Activated CD8-positive, alpha-beta memory T cell treated with anti-CD3 and anti-CD28 coated beads for 1 hour (primary cell): Measurements from ENCODE around the gene RAB33A.

Source experiments
- DNase-seq, 2 donors: peaks; one replicate each; pipeline ENCODE4 v3.0.0-alpha.2; 2020; ENCODE audit warnings: low read depth in 1 of 2; ENCODE audit errors: extremely low read depth in 1 of 2

Gene RAB33A

DNA sequence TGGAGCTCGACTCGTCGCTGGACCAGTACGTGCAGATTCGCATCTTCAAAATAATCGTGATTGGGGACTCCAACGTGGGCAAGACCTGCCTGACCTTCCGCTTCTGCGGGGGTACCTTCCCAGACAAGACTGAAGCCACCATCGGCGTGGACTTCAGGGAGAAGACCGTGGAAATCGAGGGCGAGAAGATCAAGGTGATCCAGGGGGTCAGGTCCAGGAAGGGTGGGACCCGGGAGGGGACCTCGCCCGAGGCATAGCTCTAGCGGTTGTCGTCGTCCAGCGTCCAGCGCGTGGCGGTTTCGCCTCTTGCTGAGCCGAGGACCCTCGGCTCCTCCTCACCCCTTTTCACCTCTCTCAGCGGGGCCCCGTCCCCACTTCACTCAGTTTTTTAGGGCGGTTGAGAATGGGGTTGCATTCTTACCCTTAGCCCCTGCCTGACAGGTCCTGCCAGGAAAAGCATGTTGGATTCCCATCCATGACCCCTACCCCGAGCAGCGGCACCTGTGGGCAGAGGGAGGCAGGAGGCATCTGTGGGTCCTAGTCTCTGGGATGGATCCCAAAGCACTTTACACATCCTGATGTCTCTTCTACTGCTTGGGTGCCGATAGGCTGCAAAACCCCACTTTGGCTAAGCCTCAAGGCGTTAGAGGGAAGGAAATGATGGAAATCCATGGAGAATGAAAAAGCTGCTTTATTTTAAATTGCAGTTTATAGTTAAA is 524 bp downstream of the RAB33A start:
- DNase-seq = no peak

- DNase-seq = no peak
These were observed 1.6 kb downstream of the RAB33A start for GRCh38 chrX:130173190-130173895.

DNA sequence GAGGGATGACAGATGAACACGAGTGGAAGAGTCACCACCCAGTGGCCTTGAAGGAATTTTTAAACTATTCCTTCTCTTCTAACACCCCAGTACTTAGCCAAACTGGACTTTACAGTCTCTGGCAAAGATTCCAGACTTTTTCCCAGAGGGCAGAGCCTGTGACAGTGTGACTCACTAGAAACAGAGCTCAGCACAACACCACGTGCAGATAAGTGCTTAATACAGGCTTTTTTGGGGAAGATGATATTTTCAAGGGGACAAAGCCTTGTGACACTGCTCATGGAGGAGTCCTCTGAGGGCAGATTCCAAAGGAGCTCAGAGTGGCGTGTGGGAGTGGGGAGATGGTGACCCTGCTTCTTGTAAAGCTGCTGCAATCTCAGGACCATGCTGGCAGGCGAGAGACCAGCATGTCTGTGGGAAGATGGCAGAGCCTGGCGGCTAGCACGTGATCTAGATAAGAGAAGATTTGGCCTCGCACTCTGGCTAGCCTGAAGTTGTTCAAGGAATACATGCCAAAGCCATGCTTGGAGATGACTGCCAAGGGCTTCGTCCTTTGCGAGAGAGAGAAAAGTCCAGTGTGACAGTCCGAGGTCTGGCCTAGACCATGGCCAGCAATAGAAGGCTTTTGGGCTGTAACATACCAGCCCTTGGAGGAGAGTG is 2.4 kb downstream of the RAB33A start:
- DNase-seq = no peak

DNA sequence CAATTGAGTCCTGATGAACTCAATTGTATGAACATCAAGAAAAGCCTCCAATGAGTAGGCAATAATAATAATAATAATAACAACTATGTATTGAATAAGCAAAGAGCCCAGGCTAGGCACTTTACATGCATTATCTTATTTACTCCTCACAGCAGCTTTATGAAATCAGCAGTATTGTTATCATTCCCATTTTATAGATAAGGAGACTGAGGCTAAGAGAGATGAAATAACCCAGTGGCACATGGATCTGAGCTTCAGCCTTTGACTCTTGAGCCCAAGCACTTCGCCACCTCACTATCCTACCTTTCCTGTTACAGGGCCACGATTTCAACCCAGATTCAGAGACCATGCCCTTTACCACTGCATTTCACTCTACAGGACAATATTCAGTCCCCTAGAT is 3.2 kb downstream of the RAB33A start:
- DNase-seq = no peak

- no peak for DNase-seq
These were observed 4.6 kb downstream of the RAB33A start for GRCh38 chrX:130176354-130176776.

- no peak for DNase-seq
These were observed 5.2 kb downstream of the RAB33A start for GRCh38 chrX:130176942-130177341.

GRCh38 chrX:130179170-130179569 is 7.4 kb downstream of the RAB33A start:
- no peak for DNase-seq

DNA sequence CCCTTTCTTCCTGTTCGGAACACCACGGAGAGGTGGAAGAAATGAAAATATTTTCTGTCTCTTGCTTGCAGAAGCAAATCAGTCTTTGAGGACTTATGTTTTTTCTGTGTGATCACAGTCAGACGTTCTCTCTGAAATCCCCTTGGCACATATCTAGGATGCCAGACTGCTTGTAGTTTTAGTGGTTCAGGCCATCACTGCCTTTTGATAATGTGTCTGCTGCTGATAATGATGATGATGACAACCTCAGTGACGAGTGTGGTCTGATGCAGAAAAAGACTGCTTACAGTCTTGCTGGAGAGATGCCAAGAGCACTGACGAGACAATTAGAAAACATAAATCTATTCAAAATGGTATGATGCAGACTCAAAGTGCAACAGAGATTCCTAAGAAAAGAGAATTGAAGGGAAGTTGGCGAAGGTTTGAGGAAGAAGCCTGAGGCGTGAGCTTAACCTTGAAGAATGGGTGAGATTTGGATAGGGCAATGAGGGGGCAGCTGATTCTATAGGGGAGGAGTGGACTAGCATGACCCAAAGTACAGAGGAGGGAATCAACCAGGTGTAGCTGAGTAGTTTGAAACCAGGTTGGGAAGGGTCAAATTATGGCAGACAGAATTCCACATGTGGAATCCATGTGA is 7.9 kb downstream of the RAB33A start:
- DNase-seq = no peak

GRCh38 chrX:130184168-130184567 is 12.4 kb downstream of the RAB33A start:
- DNase-seq = no peak

DNA sequence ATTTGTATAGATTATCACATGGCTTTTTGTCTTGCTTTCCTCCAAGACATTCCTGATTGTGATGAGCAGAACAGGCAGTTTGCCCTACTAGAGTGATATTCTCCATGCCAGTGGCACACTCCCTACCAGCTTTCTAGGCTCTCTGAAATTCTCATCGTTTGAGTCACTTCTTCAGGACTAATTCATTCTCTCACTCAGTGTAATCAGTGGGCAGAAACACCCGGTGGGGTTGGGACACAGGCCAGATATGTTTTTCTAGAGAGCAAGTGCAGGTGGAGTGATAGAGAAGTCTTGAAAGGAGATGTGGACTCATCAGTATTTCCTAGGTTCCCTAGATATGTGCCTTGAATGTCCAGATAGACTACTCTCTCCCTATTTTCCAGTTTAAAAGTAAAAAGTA is 13.1 kb downstream of the RAB33A start:
- no peak for DNase-seq

GRCh38 chrX:130186651-130187050 is 14.9 kb downstream of the RAB33A start:
- DNase-seq = no peak

DNA sequence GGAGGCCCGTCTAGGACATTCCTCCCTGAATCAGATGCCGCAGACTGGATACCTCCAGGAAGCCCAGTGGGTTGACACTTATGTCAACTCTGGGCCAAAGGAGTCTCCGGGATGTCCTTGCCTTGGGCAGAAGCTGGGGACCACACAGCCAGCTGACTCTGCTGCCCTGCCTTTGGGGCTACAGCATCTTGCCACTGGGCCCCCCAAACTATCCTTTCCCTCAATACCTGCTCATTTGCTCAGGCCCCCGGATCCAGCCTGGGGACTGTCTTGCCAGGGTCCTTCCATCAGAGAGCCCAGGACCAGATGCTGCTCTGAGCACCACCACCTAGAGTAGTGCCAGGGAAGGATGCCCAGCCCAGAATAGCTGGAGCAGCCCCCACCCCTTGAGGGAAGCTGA is 19.0 kb downstream of the RAB33A start:
- DNase-seq = no peak

- no peak for DNase-seq
These were observed 24.7 kb downstream of the RAB33A start for GRCh38 chrX:130196466-130196865.

- no peak for DNase-seq
These were observed 25.7 kb downstream of the RAB33A start for GRCh38 chrX:130197464-130197863.

DNA sequence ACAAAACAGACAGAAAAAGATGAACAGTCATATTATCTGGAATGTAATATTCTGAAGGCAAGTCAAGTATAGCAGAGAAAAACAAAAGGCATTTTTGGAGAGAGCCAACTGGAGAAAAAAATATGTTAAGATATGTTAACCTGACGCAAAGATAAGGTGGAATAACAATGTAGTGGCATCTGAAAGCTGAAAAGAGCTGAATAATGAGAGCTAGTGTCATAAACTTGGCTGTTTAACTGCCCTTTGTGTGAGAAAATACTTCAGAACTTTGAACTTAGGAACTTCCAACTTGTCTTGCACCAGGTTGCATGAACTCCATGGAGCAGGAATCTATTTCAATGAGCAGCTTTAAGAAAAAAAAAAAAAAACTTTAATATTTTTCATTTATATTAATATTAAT is 32.9 kb downstream of the RAB33A start:
- DNase-seq = no peak

- DNase-seq = no peak
These were observed 39.8 kb downstream of the RAB33A start for GRCh38 chrX:130211415-130212186.

- DNase-seq = no peak
These were observed 40.6 kb downstream of the RAB33A start for GRCh38 chrX:130212371-130212770.

GRCh38 chrX:130213376-130213775 is 41.6 kb downstream of the RAB33A start:
- no peak for DNase-seq

DNA sequence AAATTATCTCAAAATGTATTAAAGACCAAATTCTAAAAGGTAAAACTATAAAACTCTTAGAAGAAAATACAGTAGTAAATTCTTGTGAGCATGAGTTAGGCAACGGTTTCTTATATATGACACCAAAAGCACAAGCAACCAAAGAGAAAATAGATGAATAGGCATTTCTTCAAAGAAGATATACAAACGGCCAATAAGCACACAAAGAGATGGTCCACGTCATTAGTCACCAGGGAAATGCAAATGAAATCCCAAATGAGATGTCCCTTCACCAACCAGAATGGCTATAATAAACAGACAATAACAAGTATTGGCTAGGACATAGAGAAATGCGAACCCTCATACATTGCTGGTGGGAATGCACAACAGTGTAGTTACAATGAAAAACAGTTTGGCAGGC is 44.6 kb downstream of the RAB33A start:
- no peak for DNase-seq

- DNase-seq = no peak
These were observed 53.0 kb downstream of the RAB33A start for GRCh38 chrX:130224810-130225209.

DNA sequence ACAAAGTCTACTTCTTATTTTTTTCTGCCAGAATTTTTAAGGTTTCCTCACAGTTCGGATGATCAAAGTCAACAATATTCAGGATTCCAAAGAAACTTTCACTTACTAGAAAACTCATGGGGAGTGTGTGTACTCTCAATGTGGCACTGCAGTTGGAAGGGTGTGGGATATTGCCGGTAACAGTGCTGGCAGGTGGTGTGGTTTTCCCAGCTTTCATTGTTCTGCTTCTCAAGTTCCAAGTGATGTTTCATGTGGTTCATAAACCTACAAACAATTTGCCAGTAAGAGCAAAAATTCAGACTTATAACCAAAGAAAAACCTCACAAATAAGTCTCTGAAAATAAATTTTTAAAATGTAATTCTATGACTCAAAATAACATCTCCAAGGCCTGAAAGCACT is 57.1 kb downstream of the RAB33A start:
- DNase-seq = no peak
